Measurements from ENCODE around the gene CSRNP2. TPM values are rescaled to one million over a fixed set of nuclear protein-coding genes. Genes with fewer than 3 reads are reported as not detected.

The CSRNP2 gene
- total and polyA plus RNA-seq, 2 of the 8 experiments (the other 6 are each of a cell fraction or from before 2014, with no cell fraction given) = 13.7 to 34.0 TPM

- TF ChIP-seq RBBP5 (IDR thresholded peaks at IDR 0.05; ENCODE audit: borderline replicate concordance, low read depth, low read length) = no peak
- TF ChIP-seq POLR2A (IDR thresholded peaks at IDR 0.05; ENCODE audit: control extremely low read depth in 1 of 2, low read depth in 2 of 2, low read length in 2 of 2) = no peak
- no peak for TF ChIP-seq KDM4A (IDR thresholded peaks at IDR 0.05; ENCODE audit: low read depth, low read length, severe bottlenecking)
- TF ChIP-seq HDAC6 (IDR thresholded peaks at IDR 0.05; ENCODE audit: low read depth, low read length) = no peak
- no peak for TF ChIP-seq POU5F1 (IDR thresholded peaks at IDR 0.05; ENCODE audit: low read depth, low read length)
These were observed 59.6 kb downstream of the CSRNP2 start (continued) for GRCh38 chr12:51023625-51024382.
